GM12801 (cell line): ENCODE results near the gene ZNF197.

Experiments
- CTCF ChIP-seq: IDR thresholded peaks from one replicate; pipeline ENCODE4 v1.5.1; 2011; ENCODE audit warnings: control low read depth; ENCODE audit not compliant: insufficient read length; ENCODE audit errors: extremely low read depth

ZNF197 gene

GRCh38 chr3:44624749-44625480, at the start of gene ZNF197:
Gene ZNF197, plus strand, starts transcription at chr3:44625036. Its CDS starts 4,119 bp downstream, at chr3:44629155.
- no peak for TF ChIP-seq CTCF

- TF ChIP-seq CTCF = no peak
These were observed 48.2 kb upstream of the ZNF197 start for GRCh38 chr3:44576613-44577012.

- no peak for TF ChIP-seq CTCF
These were observed 40.0 kb upstream of the ZNF197 start, which contains the start of gene ZNF660 for GRCh38 chr3:44584646-44585501. Gene ZNF660, plus strand, starts transcription at chr3:44584964. Its CDS starts 9,230 bp downstream, at chr3:44594194.

- TF ChIP-seq CTCF = no peak
These were observed 28.2 kb upstream of the ZNF197 start for GRCh38 chr3:44596621-44597020.

- no peak for TF ChIP-seq CTCF
These were observed 23.1 kb upstream of the ZNF197 start for GRCh38 chr3:44601749-44602148.

GRCh38 chr3:44612678-44613077, 12.2 kb upstream of the ZNF197 start:
- no peak for TF ChIP-seq CTCF

GRCh38 chr3:44628716-44629115, 3.9 kb downstream of the ZNF197 start:
- no peak for TF ChIP-seq CTCF
